Measurements from ENCODE around the gene DNAJC4.

DNA sequence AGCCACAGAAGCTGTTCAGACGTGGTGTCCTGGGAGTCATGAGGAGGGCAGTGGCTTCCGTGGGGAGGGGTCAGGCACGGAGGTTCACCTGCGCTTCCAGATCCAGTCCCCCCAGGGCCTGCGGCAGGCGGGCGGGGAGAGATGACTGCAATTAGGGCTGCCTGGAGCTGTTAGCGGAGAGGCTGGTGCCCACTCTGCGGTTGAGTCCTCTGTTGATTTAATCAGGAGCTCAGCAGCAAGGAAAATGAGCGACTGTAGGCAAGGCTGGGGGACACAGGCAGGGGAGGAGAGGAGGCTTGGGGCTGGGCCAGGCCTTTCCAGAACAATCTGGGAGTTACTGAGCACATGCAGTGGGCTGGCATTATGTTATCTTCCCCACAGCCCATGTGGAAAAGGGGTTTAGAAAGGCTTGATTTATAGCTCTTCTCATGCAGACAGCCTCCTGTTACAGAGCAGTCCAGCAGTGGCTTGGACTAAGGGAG lies 34.1 kb downstream of the DNAJC4 start:
- TF ChIP-seq, protein P1, sequence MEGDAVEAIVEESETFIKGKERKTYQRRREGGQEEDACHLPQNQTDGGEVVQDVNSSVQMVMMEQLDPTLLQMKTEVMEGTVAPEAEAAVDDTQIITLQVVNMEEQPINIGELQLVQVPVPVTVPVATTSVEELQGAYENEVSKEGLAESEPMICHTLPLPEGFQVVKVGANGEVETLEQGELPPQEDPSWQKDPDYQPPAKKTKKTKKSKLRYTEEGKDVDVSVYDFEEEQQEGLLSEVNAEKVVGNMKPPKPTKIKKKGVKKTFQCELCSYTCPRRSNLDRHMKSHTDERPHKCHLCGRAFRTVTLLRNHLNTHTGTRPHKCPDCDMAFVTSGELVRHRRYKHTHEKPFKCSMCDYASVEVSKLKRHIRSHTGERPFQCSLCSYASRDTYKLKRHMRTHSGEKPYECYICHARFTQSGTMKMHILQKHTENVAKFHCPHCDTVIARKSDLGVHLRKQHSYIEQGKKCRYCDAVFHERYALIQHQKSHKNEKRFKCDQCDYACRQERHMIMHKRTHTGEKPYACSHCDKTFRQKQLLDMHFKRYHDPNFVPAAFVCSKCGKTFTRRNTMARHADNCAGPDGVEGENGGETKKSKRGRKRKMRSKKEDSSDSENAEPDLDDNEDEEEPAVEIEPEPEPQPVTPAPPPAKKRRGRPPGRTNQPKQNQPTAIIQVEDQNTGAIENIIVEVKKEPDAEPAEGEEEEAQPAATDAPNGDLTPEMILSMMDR (IDR thresholded peaks at IDR 0.05 in 4 of 5, conservative IDR thresholded peaks at IDR 0.05 in 1 of 5): no peak
- no peak for TF ChIP-seq POLR2A (IDR thresholded peaks at IDR 0.05)
